A673 (cell line): ENCODE measurements around the gene EBP.
"Not testable (repeated sequence)": the region's sequence is repeated elsewhere in the genome, so short reads cannot be mapped to it uniquely, and the experiment has no call there.

Experiments used
- CTCF ChIP-seq: fragments of 300-800, 200-600 bp; sonication (generic); conservative IDR thresholded peaks from 2 replicates; pipeline ENCODE4 v1.5.1; 2017; ENCODE audit warnings: low read depth, mild to moderate bottlenecking, antibody characterized with exemption, low read length, moderate library complexity, mixed read lengths
- EZH2 ChIP-seq: fragments of 200-600 bp; sonication (generic); IDR thresholded peaks from 2 replicates; pipeline ENCODE4 v1.6.1; 2017; ENCODE audit warnings: borderline replicate concordance, low read depth, mild to moderate bottlenecking, mixed read lengths, antibody characterized with exemption, low read length; ENCODE audit not compliant: poor library complexity, severe bottlenecking

GRCh38 chrX:48525853-48526252 is 4.2 kb downstream of the EBP start:
- not testable (repeated sequence) for TF ChIP-seq CTCF, EZH2
